Transverse colon (tissue), 4 donors: ENCODE results near the gene ABHD16B.

ENCODE experiments used
- EP300 ChIP-seq: sonication (generic); formaldehyde crosslinking; IDR thresholded peaks from one replicate; pipeline ENCODE4 v1.6.1; 2017; ENCODE audit warnings: antibody characterized with exemption, low read depth
- POLR2A ChIP-seq: fragments of 450-650 bp; IDR thresholded peaks from one replicate; pipeline ENCODE4 v1.6.1; 2016; ENCODE audit warnings: antibody characterized with exemption, mild to moderate bottlenecking, moderate library complexity
- POLR2AphosphoS5 ChIP-seq, 3 donors: sonication (generic); formaldehyde crosslinking; IDR thresholded peaks; one replicate each; pipeline ENCODE4 v1.6.1; 2016; ENCODE audit warnings: antibody characterized with exemption in 3 of 3
- TF ChIP-seq, protein P1 (sequence below), 5 experiments: fragments of 200-600 bp in 3 of 5; fragments of 450-650 bp in 2 of 5; sonication (generic) in 3 of 5; IDR thresholded peaks; 1 replicate in 2 of 5; 2 replicates in 3 of 5; pipeline ENCODE4 v1.5.1; 2016 to 2017; ENCODE audit warnings: antibody characterized with exemption in 5 of 5, inconsistent platforms in 3 of 5, mild to moderate bottlenecking in 2 of 5, moderate library complexity in 1 of 5

DNA sequence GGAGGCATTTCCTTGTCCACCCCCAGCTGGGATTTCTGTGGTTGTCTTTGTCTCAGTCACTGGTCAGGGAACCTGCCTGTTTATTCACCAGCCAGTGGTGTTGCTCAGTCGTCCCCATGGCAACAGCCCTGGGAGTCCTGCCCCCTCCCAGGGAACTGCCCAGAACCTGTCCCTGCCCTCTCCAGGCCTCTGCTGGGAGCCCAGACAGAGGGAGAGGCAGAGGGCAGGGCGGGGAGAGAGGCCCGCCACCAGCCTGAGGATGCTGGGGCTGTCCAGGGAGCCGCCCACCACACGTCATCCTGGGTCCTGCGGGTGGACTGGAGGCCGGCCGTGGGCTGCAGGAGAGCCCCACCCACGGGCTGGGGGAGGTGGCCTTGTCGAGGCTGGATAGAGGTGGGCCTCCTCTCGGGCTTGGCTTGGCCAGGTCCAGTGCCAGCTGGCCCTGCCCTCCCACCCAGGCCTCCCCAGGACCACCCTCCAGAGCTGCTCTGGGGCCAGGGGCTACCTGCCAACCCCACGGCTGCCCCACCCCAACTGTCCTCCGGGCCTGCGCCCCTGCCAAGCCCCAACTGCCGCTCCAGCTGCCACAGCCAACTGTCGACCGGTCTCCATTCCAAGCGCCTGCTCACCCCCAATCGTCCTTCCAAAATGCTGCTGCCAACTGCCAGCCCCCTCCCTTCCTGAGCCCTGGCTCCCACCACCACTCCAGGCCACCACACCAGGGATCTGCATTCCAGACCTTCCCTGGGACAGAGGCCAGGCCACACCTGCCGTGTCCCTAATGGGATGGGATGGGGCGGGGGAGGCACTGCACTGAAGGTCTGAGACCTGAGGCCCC is 26.1 kb upstream of the ABHD16B start:
- TF ChIP-seq, protein P1, sequence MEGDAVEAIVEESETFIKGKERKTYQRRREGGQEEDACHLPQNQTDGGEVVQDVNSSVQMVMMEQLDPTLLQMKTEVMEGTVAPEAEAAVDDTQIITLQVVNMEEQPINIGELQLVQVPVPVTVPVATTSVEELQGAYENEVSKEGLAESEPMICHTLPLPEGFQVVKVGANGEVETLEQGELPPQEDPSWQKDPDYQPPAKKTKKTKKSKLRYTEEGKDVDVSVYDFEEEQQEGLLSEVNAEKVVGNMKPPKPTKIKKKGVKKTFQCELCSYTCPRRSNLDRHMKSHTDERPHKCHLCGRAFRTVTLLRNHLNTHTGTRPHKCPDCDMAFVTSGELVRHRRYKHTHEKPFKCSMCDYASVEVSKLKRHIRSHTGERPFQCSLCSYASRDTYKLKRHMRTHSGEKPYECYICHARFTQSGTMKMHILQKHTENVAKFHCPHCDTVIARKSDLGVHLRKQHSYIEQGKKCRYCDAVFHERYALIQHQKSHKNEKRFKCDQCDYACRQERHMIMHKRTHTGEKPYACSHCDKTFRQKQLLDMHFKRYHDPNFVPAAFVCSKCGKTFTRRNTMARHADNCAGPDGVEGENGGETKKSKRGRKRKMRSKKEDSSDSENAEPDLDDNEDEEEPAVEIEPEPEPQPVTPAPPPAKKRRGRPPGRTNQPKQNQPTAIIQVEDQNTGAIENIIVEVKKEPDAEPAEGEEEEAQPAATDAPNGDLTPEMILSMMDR (IDR thresholded peaks at IDR 0.05): no peak
- TF ChIP-seq POLR2AphosphoS5 (IDR thresholded peaks at IDR 0.05) (no peak), POLR2A (no peak), EP300 (no peak)
